ENCODE measurements around the gene USP20. TPM values are rescaled to one million over a fixed set of nuclear protein-coding genes. Genes with fewer than 3 reads are reported as not detected.

USP20 gene
- total and polyA plus RNA-seq, 10 of the 15 experiments (the other 5 are each of a cell fraction or from before 2014, with no cell fraction given), result 0.66 to 23.3 (median 11.0) TPM

DNA sequence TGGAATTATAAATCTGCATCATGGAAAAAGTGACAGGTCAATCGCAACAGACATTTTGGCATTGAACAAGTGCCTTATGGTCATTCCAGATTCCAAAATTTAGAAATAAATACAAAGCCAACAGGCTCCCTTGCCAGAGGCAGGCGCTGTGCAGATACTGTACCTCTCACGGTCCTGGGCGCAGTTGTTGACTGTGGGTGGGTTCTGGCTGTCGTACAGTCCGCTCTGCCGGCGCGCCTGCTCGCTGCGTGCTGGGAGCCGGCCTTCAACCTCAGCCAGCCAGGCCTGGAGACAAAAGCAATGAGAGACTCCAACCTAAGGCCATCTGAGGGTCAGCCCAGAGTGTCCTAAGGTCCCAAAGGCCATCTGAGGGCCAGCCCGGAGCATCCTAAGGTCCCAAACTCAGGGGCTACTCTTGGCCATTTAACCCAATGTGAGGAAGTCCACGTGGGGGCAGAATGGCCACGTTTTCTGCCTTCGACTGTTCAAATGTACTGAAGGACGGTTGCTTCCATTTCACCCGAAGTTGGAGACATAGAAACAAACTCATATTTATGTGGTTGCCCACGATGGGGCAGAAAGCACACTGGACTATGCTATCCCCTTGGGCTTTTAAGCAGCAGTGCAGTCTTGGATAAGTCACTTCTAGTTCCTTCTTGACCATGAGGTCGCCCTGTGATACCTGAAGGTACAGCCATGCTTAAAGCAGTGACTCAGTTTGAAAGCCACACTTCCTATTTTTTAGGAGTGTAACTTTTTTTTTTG, 65.2 kb downstream of the USP20 start (continued):
- TF ChIP-seq NFXL1 (IDR thresholded peaks at IDR 0.05; ENCODE audit: borderline replicate concordance) (no peak), STAT1 (conservative IDR thresholded peaks at IDR 0.05) (no peak), KAT2A (conservative IDR thresholded peaks at IDR 0.05; ENCODE audit: control insufficient read depth, low read depth, low read length) (no peak), ZBED1 (IDR thresholded peaks at IDR 0.05; ENCODE audit: borderline replicate concordance) (peak; percentile 55; the same call in 1 of the 2 replicates), BCL11A (IDR thresholded peaks at IDR 0.05; ENCODE audit: low read depth, low read length) (peak; percentile 82), CREB1 (IDR thresholded peaks at IDR 0.05; ENCODE audit: low read depth) (0 out of 2 replicates have a peak, but pooled peaks have one; percentile 14), RUNX3 (IDR thresholded peaks at IDR 0.05; ENCODE audit: low read length) (peak; percentile 64), ZNF622 (IDR thresholded peaks at IDR 0.05) (no peak), RBBP5 (conservative IDR thresholded peaks at IDR 0.05) (no peak), SRF (IDR thresholded peaks at IDR 0.05; ENCODE audit: low read depth in 2 of 2, low read length in 2 of 2) (no peak), ETV6 (conservative IDR thresholded peaks at IDR 0.05 in 1 of 2, IDR thresholded peaks at IDR 0.05 in 1 of 2; ENCODE audit: borderline replicate concordance in 1 of 2, low read depth in 1 of 2) (peak in 1 of 2 experiments; percentile 76; a peak in 2 of 4 replicates), CHD2 (IDR thresholded peaks at IDR 0.05; ENCODE audit: borderline replicate concordance, low read depth, low read length) (no peak), EP300 (IDR thresholded peaks at IDR 0.05; ENCODE audit: borderline replicate concordance in 1 of 2, control insufficient read depth in 1 of 2, low read depth in 2 of 2, low read length in 2 of 2) (peak; percentile 78 to 94), IKZF2 (IDR thresholded peaks at IDR 0.05) (peak; percentile 80 to 83), IKZF1 (conservative IDR thresholded peaks at IDR 0.05) (peak; percentile 79; the same call in 1 of the 2 replicates), SMC3 (IDR thresholded peaks at IDR 0.05; ENCODE audit: borderline replicate concordance, low read length) (peak; percentile 23; the same call in 1 of the 2 replicates), DPF2 (IDR thresholded peaks at IDR 0.05) (peak; percentile 95; the same call in 1 of the 2 replicates), NR2C2 (IDR thresholded peaks at IDR 0.05; ENCODE audit: borderline replicate concordance, control insufficient read depth, insufficient read length, low read depth) (no peak), RAD51 (IDR thresholded peaks at IDR 0.05) (no peak), BACH1 (IDR thresholded peaks at IDR 0.05; ENCODE audit: borderline replicate concordance) (peak; percentile 65; the same call in 1 of the 2 replicates), RFX5 (IDR thresholded peaks at IDR 0.05; ENCODE audit: low read depth, low read length) (no peak), RELA (IDR thresholded peaks at IDR 0.05; ENCODE audit: borderline replicate concordance, partially characterized antibody) (no peak), NFYB (IDR thresholded peaks at IDR 0.05; ENCODE audit: insufficient read depth, low read depth, low read length) (no peak), HCFC1 (IDR thresholded peaks at IDR 0.05; ENCODE audit: low read length) (no peak), SMARCA5 (IDR thresholded peaks at IDR 0.05) (0 out of 2 replicates have a peak, but pooled peaks have one; percentile 84), KLF5 (IDR thresholded peaks at IDR 0.05; ENCODE audit: partially characterized antibody) (no peak), JUNB (IDR thresholded peaks at IDR 0.05) (peak; percentile 95), ATF2 (IDR thresholded peaks at IDR 0.05; ENCODE audit: low read length) (peak; percentile 77), EED (IDR thresholded peaks at IDR 0.05; ENCODE audit: low read depth) (peak; percentile 52; the same call in 1 of the 2 replicates)
- TF ChIP-seq, protein P1, sequence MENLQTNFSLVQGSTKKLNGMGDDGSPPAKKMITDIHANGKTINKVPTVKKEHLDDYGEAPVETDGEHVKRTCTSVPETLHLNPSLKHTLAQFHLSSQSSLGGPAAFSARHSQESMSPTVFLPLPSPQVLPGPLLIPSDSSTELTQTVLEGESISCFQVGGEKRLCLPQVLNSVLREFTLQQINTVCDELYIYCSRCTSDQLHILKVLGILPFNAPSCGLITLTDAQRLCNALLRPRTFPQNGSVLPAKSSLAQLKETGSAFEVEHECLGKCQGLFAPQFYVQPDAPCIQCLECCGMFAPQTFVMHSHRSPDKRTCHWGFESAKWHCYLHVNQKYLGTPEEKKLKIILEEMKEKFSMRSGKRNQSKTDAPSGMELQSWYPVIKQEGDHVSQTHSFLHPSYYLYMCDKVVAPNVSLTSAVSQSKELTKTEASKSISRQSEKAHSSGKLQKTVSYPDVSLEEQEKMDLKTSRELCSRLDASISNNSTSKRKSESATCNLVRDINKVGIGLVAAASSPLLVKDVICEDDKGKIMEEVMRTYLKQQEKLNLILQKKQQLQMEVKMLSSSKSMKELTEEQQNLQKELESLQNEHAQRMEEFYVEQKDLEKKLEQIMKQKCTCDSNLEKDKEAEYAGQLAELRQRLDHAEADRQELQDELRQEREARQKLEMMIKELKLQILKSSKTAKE (IDR thresholded peaks at IDR 0.05; ENCODE audit: low read depth, poor library complexity, severe bottlenecking), result peak; percentile 73
